Activated T-helper 17 cell treated with anti-CD3 and anti-CD28 coated beads, Interleukin-2, amount 50 U/mL, for 72 hours (primary cell): Measurements from ENCODE around the gene TMEM53. TPM values are rescaled to one million over a fixed set of nuclear protein-coding genes. Genes with fewer than 3 reads are reported as not detected.

Source experiments
- ATAC-seq: fragments of 150-1000 bp; cut with Tn5 transposase; replicated peaks from 2 replicates; pipeline ENCODE4 v1.10.0; 2021; ENCODE audit warnings: mild to moderate bottlenecking, moderate library complexity
- H3K27ac Mint-ChIP-seq: one replicate; pipeline ENCODE4 v1.8.0; 2022; ENCODE audit warnings: mixed read lengths
- H3K27me3 Mint-ChIP-seq: one replicate; pipeline ENCODE4 v1.8.0; 2022; ENCODE audit warnings: mixed read lengths
- H3K36me3 Mint-ChIP-seq: one replicate; pipeline ENCODE4 v1.8.0; 2022; ENCODE audit warnings: low read depth, mild to moderate bottlenecking, mixed read lengths
- H3K4me1 Mint-ChIP-seq: one replicate; pipeline ENCODE4 v1.8.0; 2022; ENCODE audit warnings: mixed read lengths
- H3K4me3 Mint-ChIP-seq: one replicate; pipeline ENCODE4 v1.8.0; 2022; ENCODE audit warnings: mild to moderate bottlenecking, mixed read lengths
- H3K9me3 Mint-ChIP-seq: one replicate; pipeline ENCODE4 v1.8.0; 2022; ENCODE audit warnings: mixed read lengths
- total RNA-seq, 2 donors: library from RNA; stranded (reverse); gene quantifications; one replicate each; pipeline ENCODE4 v1.2.3, GENCODE V29; 2022

The TMEM53 gene
- total RNA-seq, result 1 to 10 TPM; 3.5 to 4.2 TPM

DNA sequence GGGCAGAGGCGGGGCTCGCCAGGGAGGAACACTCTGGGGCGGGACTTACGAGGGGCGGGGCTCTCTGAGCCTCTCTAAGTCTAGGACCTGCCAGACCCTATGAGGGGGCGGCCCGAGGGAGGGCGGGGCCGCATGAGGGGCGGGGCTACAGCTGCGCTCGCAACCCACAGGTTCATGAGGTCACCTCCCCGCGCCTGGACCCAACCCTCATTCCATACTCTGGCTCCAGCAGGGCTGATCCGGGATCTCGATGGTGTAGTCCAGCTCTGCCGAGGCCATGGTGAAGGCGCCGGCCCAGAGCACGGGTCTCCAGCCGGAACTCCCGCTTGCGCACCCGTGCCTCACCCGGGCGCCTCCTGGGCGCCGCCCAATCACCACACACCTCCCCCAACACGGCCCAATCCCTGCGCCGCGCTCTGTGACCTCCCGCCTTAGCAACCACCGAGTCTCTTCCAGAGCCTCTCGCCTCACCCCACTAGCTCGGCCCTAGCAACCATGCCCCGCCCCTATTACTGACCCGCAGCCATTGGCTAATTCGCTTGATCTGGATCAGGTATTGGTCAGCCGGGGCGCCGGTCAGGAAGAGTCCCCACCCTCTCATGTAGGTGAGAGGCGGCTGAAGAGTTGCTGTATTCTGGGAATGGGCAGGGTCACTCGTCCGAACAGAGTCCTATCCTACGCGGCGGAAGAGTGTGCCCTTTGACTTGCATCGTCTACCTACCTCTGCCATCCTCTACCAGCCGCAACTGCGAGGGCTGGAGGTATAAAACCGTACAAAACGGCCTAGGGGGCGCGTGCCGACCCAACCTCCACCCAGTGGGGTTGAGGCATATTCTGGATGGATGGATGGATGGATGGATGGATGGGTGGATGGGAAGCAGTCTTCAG is at the start of gene TMEM53, which contains the start of gene ARMH1:
Gene TMEM53, minus strand, starts transcription at position 369 of the 888 bp plus-strand sequence. Its CDS starts 90 bp downstream, at position 279.
Gene ARMH1, plus strand, starts transcription at position 602 of the 888 bp plus-strand sequence. CDS start 14,984 bp downstream, outside the sequence.
- no peaks in the 10 kb centered on the region for H3K36me3 Mint-ChIP-seq
- peaks cover 18% of the 10 kb centered on the region for H3K4me1 Mint-ChIP-seq
- peak within 1 kb of the TSS; percentile 85 for H3K4me3 Mint-ChIP-seq
- no peaks in the 10 kb centered on the region for H3K27me3 Mint-ChIP-seq
- peak; percentile 95 for ATAC-seq
- peak within 1 kb of the TSS; percentile 83 for H3K27ac Mint-ChIP-seq
- no peaks in the 10 kb centered on the region for H3K9me3 Mint-ChIP-seq

DNA sequence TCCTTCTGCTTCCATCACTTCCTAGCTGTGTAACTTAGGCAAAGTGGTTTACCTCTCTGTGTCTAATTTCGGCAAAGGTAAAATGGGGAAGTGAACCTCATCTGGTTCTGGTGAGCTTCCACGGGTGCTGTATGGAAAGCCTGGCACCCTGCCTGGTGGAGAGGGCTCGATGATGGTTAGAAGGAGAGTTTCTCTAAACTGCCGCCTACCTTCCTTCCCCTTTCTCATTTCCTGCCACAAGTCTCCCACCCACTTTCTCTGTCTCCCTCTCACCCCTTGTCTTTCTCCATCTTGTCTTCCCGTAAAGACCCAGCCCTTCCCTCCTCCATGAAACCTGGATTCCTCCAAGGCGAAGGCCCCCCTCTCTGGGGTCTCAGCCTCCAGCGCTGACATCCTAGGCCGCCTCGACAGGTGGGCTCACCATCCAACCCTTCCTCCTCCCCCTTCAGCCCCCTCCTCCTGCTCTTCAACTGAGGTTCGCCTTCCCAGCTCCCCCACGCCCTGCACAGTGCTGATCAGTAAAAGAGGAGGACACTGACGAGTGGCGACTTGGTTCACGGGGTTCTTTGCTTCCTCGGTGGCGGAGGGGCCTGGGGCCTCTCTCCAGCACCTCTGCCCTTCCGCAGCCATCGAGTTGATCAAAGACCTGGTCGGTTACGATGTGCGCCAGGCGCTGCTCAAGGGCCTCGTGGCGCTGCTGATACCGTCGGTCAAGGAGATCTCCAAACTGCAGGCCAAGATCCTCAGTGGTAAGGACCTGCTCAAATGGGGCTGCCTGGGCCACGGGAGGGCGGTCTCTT is 49.4 kb upstream of the TMEM53 start:
- Mint-ChIP-seq H3K4me3 (peak overlapping the region; percentile 86), H3K9me3 (no peaks in the 10 kb centered on the region), H3K27me3 (no peaks in the 10 kb centered on the region), H3K4me1 (peaks cover 40% of the 10 kb centered on the region), H3K36me3 (peaks cover 32% of the 10 kb centered on the region), H3K27ac (peak overlapping the region; percentile 88)
- peak; percentile 37 for ATAC-seq

DNA sequence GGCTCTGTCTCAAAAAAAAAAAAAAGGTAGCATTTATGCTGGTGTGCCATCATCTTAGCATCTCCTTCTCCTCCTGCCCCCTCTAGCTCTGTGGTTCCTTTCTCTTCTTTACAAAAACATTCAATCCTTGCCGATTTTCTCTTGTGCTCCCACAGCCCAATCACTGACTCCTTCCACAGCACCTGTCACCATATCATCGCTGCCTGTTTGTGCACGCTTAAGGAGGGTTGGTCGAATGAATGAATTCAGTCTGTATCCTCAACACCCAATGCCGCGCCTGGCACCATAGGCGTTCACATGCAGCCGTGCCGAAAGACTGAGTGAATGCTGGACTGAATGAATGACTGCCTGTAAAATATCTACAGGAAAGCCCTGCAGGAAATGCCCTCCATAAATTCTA is 48.8 kb upstream of the TMEM53 start:
- Mint-ChIP-seq H3K36me3 (peaks cover 32% of the 10 kb centered on the region), H3K4me1 (peaks cover 42% of the 10 kb centered on the region)
- ATAC-seq, result peak; percentile 6

DNA sequence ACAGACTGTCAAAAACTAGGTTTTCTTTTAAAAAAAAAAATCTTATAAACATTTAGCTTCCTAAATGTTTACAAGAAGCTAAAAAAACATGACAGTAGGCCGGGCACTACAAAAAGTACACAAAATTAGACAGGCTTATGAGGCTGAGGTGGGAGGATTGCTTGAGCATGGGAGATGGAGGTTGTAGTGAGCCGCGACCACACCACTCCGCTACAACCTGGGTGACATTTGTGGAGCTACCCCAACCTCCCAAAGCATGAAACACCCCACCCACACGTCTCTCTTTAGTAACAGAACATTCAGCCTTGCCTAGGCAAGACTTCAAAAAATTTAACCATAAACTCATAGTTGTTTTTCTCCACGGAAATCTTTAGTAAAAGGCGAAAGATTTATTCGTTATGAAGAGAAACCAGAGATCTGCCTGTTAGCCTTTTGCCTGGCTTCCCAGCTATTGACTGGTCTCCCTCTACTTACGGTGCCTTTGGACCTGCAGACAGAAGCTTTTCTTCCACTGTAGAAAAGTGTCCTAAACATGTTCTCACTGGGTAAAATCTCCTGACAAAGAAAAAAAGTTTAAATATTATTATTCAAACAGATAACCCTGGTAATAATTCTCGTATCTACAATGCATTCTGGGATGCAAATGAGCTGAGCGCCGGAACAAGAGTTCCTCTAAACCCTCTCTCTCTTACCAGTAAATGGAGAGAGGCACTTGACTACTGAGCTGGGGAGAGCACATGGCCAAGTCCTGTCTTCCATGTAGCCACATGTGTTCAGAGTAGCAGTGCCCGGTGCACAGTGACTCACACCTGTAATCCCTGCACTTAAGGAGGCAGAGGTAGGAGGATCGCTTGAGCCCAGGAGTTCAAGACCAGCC is 47.4 kb upstream of the TMEM53 start:
- peaks cover 32% of the 10 kb centered on the region for H3K36me3 Mint-ChIP-seq
- peak overlapping the region; percentile 86 for H3K4me3 Mint-ChIP-seq
- H3K27me3 Mint-ChIP-seq, result no peaks in the 10 kb centered on the region
- ATAC-seq, result peak; percentile 85
- no peaks in the 10 kb centered on the region for H3K9me3 Mint-ChIP-seq
- H3K4me1 Mint-ChIP-seq, result peaks cover 51% of the 10 kb centered on the region
- peak overlapping the region; percentile 98 for H3K27ac Mint-ChIP-seq

More for the DNA sequence above, 48.8 kb upstream of the TMEM53 start:
- Mint-ChIP-seq H3K9me3 (no peaks in the 10 kb centered on the region), H3K4me3 (peak overlapping the region; percentile 86), H3K27ac (peak overlapping the region; percentile 88), H3K27me3 (no peaks in the 10 kb centered on the region)

DNA sequence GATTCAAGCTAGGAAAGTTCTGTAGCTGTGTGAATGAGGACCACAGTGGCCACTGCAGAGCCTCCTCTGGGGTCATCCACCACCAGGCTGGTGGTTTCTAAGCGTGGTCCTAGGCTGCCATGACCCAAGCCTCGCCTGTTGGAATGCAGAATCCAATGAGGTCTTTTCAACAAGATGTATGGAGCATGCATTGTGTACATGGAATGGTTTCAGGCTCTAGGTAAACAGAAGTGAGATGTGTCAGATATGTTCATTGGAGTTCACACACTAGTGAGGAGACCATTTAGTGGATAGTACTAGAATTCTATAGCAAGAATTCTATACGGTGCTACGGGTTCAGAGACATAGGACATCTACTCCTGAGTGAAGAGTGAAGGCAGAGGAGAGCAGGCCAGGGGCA is 46.0 kb upstream of the TMEM53 start:
- Mint-ChIP-seq H3K4me3 (peak overlapping the region; percentile 86), H3K27me3 (no peaks in the 10 kb centered on the region), H3K4me1 (peaks cover 58% of the 10 kb centered on the region), H3K9me3 (no peaks in the 10 kb centered on the region), H3K36me3 (peaks cover 30% of the 10 kb centered on the region), H3K27ac (peak overlapping the region; percentile 98)
- no peak for ATAC-seq

DNA sequence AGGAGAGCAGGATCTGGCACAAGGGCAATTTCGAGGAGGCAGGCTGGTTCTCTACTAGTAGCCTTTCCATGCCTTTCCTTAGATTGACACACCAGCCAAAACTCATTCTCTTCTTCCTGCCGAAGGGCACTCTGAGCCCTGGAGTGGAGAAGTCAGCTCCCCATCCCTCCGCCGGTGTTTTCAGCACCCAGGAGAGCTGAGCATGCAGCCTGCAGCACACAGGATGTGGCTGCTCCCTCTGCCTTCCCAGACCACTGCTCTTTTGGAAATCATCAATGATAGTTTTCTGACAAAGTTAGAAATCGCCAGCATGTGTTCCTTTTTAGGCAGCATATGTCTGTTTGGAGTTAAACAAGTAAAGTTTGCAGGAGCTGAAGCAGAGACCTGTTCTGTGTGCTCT is 45.0 kb upstream of the TMEM53 start:
- no peak for ATAC-seq
- Mint-ChIP-seq H3K4me3 (no peak overlapping the region), H3K4me1 (peaks cover 57% of the 10 kb centered on the region), H3K27ac (no peak overlapping the region), H3K36me3 (peaks cover 23% of the 10 kb centered on the region), H3K27me3 (no peaks in the 10 kb centered on the region), H3K9me3 (no peaks in the 10 kb centered on the region)

DNA sequence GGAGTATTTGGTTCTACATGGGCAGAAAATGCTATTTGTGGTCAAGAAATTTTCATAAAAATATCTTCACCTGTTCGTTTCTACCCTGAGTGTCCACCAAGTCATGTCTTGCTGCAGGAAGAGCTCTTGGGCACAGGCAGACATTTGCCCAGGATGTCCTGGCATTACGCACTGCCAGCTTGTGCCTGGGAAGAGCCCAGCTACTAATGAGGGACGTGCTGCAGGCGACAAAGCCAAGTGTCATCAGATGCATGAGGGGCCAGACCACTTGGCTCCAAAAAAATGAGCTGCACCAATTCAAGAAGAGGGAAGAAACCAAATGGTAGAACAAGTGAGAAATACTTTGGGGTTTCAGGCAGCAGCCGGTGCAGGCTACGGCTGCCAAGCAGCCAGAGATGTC is 43.8 kb upstream of the TMEM53 start:
- H3K36me3 Mint-ChIP-seq, result peaks cover 16% of the 10 kb centered on the region
- no peaks in the 10 kb centered on the region for H3K9me3 Mint-ChIP-seq
- no peak for ATAC-seq
- H3K4me1 Mint-ChIP-seq, result peaks cover 50% of the 10 kb centered on the region
- no peaks in the 10 kb centered on the region for H3K27me3 Mint-ChIP-seq
- H3K4me3 Mint-ChIP-seq, result peak overlapping the region; percentile 11
- H3K27ac Mint-ChIP-seq, result peak overlapping the region; percentile 6

DNA sequence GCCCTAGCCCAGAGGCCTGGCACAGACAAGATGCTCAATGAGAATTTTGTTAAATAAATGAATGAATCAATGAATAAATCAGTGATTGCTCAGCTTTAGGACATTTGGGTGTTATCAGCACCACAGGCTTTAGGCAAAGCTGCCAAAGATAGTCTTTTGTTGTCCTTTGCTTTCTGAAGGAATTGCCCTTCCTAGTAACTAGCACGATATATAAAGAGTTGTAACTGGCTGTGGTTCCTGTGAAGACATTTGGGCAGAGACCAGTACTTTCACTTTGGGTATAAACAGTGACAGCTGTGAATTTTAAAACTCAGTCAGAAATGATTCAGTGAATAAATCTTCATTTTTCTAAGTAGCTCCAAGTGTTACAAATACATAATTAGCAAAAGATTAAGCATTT is 43.4 kb upstream of the TMEM53 start:
- Mint-ChIP-seq H3K4me3 (peak overlapping the region; percentile 11), H3K27me3 (no peaks in the 10 kb centered on the region), H3K27ac (peak overlapping the region; percentile 6), H3K9me3 (no peaks in the 10 kb centered on the region), H3K36me3 (peaks cover 13% of the 10 kb centered on the region), H3K4me1 (peaks cover 46% of the 10 kb centered on the region)
- no peak for ATAC-seq

DNA sequence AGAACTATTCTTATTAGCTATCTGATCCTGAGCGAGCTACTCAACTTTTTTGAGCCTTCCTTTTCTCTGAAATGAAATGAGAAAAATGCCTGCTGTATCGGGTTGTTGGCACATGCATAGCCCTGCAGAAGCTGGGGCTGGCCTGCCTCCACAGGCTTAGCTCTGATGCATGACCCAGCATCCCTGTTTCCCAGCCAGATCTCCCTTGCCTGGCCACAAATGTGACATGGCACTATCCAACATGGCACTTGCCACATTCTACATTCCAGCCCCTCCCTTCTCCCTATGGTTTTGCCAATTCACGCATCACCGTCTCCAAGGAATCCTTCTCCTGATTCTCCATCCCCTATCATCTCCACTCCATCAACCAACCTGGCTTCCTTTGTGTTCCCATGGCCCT is 42.9 kb upstream of the TMEM53 start:
- Mint-ChIP-seq H3K27me3 (no peaks in the 10 kb centered on the region), H3K27ac (peak overlapping the region; percentile 6), H3K36me3 (peaks cover 12% of the 10 kb centered on the region), H3K9me3 (no peaks in the 10 kb centered on the region), H3K4me1 (peaks cover 46% of the 10 kb centered on the region), H3K4me3 (no peak overlapping the region)
- no peak for ATAC-seq

DNA sequence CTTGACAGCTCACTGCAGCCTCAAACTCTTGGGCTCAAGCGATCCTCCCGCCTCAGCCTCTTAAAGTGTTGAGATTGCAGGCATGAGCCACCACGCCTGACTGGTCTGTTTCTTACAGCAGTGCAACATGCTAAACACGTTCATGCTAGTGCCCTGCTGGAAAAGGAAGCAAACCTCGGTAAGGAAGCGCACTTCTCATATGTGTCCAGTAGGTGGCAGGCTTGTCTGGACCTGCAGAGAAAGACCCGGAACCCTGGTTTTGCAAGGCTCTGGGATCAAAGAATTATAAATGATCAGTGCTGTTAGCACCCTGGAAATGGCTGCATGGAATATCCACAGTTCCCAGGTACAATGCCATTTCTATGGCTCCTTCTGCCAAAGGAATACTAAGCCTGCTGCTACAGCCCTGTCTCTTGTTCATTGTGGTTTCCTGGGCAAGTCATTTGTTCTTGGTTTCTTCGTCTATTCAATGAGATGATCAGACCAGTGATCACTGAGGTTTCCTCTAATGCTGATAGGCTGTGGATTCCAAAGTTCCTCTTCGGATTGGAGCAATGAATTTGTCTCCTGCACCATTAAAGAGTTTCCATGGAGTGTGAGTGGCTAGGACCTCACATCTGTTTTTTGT is 40.8 kb upstream of the TMEM53 start:
- no peaks in the 10 kb centered on the region for H3K27me3 Mint-ChIP-seq

DNA sequence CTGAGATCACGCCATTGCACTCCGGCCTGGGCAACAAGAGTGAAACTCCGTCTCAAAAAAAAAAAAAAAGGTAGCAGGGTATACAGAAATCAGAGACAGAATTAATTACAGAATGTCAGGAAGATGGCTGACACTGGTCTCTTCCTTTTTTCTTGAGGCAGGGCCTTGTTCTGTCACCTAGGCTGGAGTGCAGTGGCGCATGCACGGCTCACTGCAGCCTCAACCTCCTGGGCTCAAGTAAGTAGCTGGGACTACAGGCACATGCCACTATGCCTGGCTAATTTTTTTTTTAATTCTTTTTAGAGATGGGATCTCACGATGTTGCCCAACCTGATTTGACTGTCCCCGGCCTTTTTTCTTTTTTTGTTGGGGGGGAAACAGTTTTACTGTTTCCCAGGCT is 40.3 kb upstream of the TMEM53 start:
- peak overlapping the region; percentile 67 for H3K27ac Mint-ChIP-seq
- no peaks in the 10 kb centered on the region for H3K36me3 Mint-ChIP-seq
- H3K27me3 Mint-ChIP-seq, result no peaks in the 10 kb centered on the region
- peak overlapping the region; percentile 63 for H3K4me3 Mint-ChIP-seq
- H3K4me1 Mint-ChIP-seq, result peaks cover 25% of the 10 kb centered on the region
- ATAC-seq, result no peak
- H3K9me3 Mint-ChIP-seq, result no peaks in the 10 kb centered on the region

More for the DNA sequence above, 40.8 kb upstream of the TMEM53 start:
- Mint-ChIP-seq H3K4me3 (peak overlapping the region; percentile 63), H3K36me3 (no peaks in the 10 kb centered on the region), H3K27ac (peak overlapping the region; percentile 67), H3K9me3 (no peaks in the 10 kb centered on the region), H3K4me1 (peaks cover 25% of the 10 kb centered on the region)
- peak; percentile 88 for ATAC-seq

DNA sequence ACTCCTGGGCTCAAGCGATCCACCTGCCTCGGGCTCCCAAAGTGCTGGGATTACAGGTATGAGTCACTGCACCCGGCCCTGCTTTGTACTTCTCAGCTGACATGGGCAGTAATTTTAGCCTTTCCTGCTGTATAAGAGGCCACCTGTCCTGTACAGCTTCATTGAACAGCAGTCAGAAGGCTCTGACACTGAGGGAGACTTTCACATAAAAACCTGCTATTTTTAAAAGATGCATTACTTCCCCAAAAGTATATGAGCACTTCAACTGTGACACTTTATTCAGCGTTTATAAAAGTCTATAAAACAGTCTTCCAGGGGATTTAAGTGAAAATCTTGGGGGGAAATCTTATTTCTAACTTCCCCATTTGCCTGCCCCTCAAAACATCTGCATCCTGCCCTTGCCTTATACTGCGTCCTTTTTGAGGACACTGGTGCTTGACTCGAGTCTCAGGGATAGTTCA is 39.1 kb upstream of the TMEM53 start:
- Mint-ChIP-seq H3K4me1 (peaks cover 33% of the 10 kb centered on the region), H3K27ac (no peak overlapping the region), H3K36me3 (no peaks in the 10 kb centered on the region)

More for the DNA sequence above, 39.1 kb upstream of the TMEM53 start:
- ATAC-seq, result no peak
- Mint-ChIP-seq H3K4me3 (no peak overlapping the region), H3K27me3 (peaks cover 5% of the 10 kb centered on the region), H3K9me3 (no peaks in the 10 kb centered on the region)
